Measurements from ENCODE around the gene ATG5. TPM values are rescaled to one million over a fixed set of nuclear protein-coding genes. Genes with fewer than 3 reads are reported as not detected.

ATG5 gene
- polyA plus RNA-seq, 1 of the 3 experiments (the other 2 are of a cell fraction), result 15.5 TPM

GRCh38 chr6:106256201-106256968 lies 69.2 kb downstream of the ATG5 start:
- Histone ChIP-seq H3K4me2 (peak overlapping the region; percentile 14; the same call in 1 of the 2 replicates), H3K79me2 (ENCODE audit: insufficient read depth) (peaks cover 55% of the 10 kb centered on the region), H3K4me3 (ENCODE audit: low read depth in 2 of 2, low read length in 1 of 2) (no peak overlapping the region), H2AFZ (ENCODE audit: low read depth) (no peak overlapping the region), H3K9me3 (no peaks in the 10 kb centered on the region), H3K9me2 (no peaks in the 10 kb centered on the region), H3K36me3 (replicated peaks in 1 of 2; ENCODE audit: control insufficient read depth in 1 of 2, insufficient read depth in 2 of 2, low read length in 1 of 2) (peaks cover 0 to 6% of the 10 kb centered on the region in 2 experiments), H4K20me1 (ENCODE audit: insufficient read depth) (no peaks in the 10 kb centered on the region), H3K27me3 (ENCODE audit: insufficient read depth) (no peaks in the 10 kb centered on the region), H3K9ac (no peak overlapping the region), H3K27ac (ENCODE audit: low read depth in 2 of 2, low read length in 1 of 2) (peak overlapping the region; percentile 87 to 91), H3K4me1 (ENCODE audit: control insufficient read depth in 1 of 2, insufficient read depth in 2 of 2, low read depth in 1 of 2, low read length in 1 of 2) (peaks cover 34 to 45% of the 10 kb centered on the region in 2 experiments), H3F3A (replicated peaks; ENCODE audit: insufficient read depth) (peaks cover 55% of the 10 kb centered on the region)
- ChIA-PET POLR2A (no interaction called here), CTCF (interaction anchor here (1.0 to 3.4 kb wide), 4 partner anchors 23 to 45 kb away, joined by 3 to 12 read pairs (median 4); no protein-coding TSS in a partner anchor)
- 16% methylated on average over 4 of the region's 4 CpGs for WGBS (ENCODE audit: low lambda C conversion rate)
- DNase-seq, result peak; percentile 58
- TF ChIP-seq POLR2AphosphoS5 (IDR thresholded peaks at IDR 0.05; ENCODE audit: low read depth, low read length) (peak; percentile 64), EP300 (IDR thresholded peaks at IDR 0.05; ENCODE audit: borderline replicate concordance in 1 of 2, low read depth in 1 of 2, low read length in 1 of 2) (peak; percentile 52 to 82; a peak in 2 of 4 replicates), NFIC (IDR thresholded peaks at IDR 0.05; ENCODE audit: borderline replicate concordance) (peak; percentile 20; the same call in 1 of the 2 replicates), TEAD4 (IDR thresholded peaks at IDR 0.05; ENCODE audit: borderline replicate concordance, insufficient read depth) (peak; percentile 36; the same call in 1 of the 2 replicates), NRF1 (IDR thresholded peaks at IDR 0.05; ENCODE audit: low read depth, low read length) (no peak), CHD2 (IDR thresholded peaks at IDR 0.05; ENCODE audit: low read length, partially characterized antibody) (peak; percentile 36), RCOR1 (IDR thresholded peaks at IDR 0.05; ENCODE audit: low read length) (peak; percentile 47; the same call in 1 of the 2 replicates), MXI1 (IDR thresholded peaks at IDR 0.05; ENCODE audit: low read depth, low read length) (no peak), FOSL2 (IDR thresholded peaks at IDR 0.05; ENCODE audit: borderline replicate concordance, low read depth) (peak; percentile 54; the same call in 1 of the 2 replicates), TCF12 (IDR thresholded peaks at IDR 0.05) (peak; percentile 95), FOXM1 (IDR thresholded peaks at IDR 0.05; ENCODE audit: low read depth) (0 out of 2 replicates have a peak, but pooled peaks have one; percentile 56)

GRCh38 chr6:106255306-106255705 lies 70.3 kb downstream of the ATG5 start:
- WGBS (ENCODE audit: low lambda C conversion rate), result 61% methylated on average over 3 of the region's 3 CpGs
- H3K9me2 ChIP-seq, result no peaks in the 10 kb centered on the region

More at GRCh38 chr6:106255306-106255705, 70.3 kb downstream of the ATG5 start:
- TF ChIP-seq CHD2 (IDR thresholded peaks at IDR 0.05; ENCODE audit: low read length, partially characterized antibody) (no peak), GABPA (IDR thresholded peaks at IDR 0.05; ENCODE audit: low read depth) (no peak), POLR2AphosphoS5 (IDR thresholded peaks at IDR 0.05; ENCODE audit: low read depth, low read length) (no peak), RCOR1 (IDR thresholded peaks at IDR 0.05; ENCODE audit: low read length) (no peak), TCF12 (IDR thresholded peaks at IDR 0.05) (no peak), ZBTB33 (IDR thresholded peaks at IDR 0.05; ENCODE audit: borderline replicate concordance, low read depth) (no peak), SMC3 (IDR thresholded peaks at IDR 0.05; ENCODE audit: low read depth, low read length) (no peak), USF2 (IDR thresholded peaks at IDR 0.05; ENCODE audit: borderline replicate concordance, low read depth, low read length) (no peak), RXRA (IDR thresholded peaks at IDR 0.05; ENCODE audit: borderline replicate concordance, low read depth) (no peak), FOXM1 (IDR thresholded peaks at IDR 0.05; ENCODE audit: low read depth) (no peak), ELF1 (IDR thresholded peaks at IDR 0.05) (no peak), PBX3 (IDR thresholded peaks at IDR 0.05) (no peak), FOSL2 (IDR thresholded peaks at IDR 0.05; ENCODE audit: borderline replicate concordance, low read depth) (no peak)
- Histone ChIP-seq H3K79me2 (ENCODE audit: insufficient read depth) (peaks cover 57% of the 10 kb centered on the region), H3K4me1 (ENCODE audit: control insufficient read depth in 1 of 2, insufficient read depth in 2 of 2, low read depth in 1 of 2, low read length in 1 of 2) (peaks cover 38 to 45% of the 10 kb centered on the region in 2 experiments), H3K27me3 (ENCODE audit: insufficient read depth) (no peaks in the 10 kb centered on the region), H3K9ac (no peak overlapping the region), H4K20me1 (ENCODE audit: insufficient read depth) (no peaks in the 10 kb centered on the region), H3F3A (replicated peaks; ENCODE audit: insufficient read depth) (peaks cover 61% of the 10 kb centered on the region), H3K36me3 (replicated peaks in 1 of 2; ENCODE audit: control insufficient read depth in 1 of 2, insufficient read depth in 2 of 2, low read length in 1 of 2) (peaks cover 0 to 12% of the 10 kb centered on the region in 2 experiments), H3K4me2 (0 out of 2 replicates have a peak overlapping the region, but pooled peaks have one; percentile 0), H3K27ac (ENCODE audit: low read depth in 2 of 2, low read length in 1 of 2) (peak overlapping the region; percentile 87 to 91), H2AFZ (ENCODE audit: low read depth) (no peak overlapping the region), H3K4me3 (ENCODE audit: low read depth in 2 of 2, low read length in 1 of 2) (no peak overlapping the region), H3K9me3 (no peaks in the 10 kb centered on the region)
- CTCF ChIA-PET, result interaction anchor here (3.4 kb wide), 1 partner anchor 32 kb away, joined by 12 read pairs; no protein-coding TSS in a partner anchor
- POLR2A ChIA-PET, result no interaction called here
- no peak for DNase-seq

Data from SK-N-SH (cell line).